HG03520 (cell line): ENCODE results near the gene MAPK1IP1L.
"Not testable (repeated sequence)": the region's sequence is repeated elsewhere in the genome, so short reads cannot be mapped to it uniquely, and the experiment has no call there.

Experiments used
- ATAC-seq: cut with Tn5 transposase; IDR thresholded peaks from one replicate; pipeline ENCODE4 v1.9.1; 2021; ENCODE audit warnings: mild to moderate bottlenecking, moderate library complexity; ENCODE audit not compliant: unreplicated experiment

The MAPK1IP1L gene

DNA sequence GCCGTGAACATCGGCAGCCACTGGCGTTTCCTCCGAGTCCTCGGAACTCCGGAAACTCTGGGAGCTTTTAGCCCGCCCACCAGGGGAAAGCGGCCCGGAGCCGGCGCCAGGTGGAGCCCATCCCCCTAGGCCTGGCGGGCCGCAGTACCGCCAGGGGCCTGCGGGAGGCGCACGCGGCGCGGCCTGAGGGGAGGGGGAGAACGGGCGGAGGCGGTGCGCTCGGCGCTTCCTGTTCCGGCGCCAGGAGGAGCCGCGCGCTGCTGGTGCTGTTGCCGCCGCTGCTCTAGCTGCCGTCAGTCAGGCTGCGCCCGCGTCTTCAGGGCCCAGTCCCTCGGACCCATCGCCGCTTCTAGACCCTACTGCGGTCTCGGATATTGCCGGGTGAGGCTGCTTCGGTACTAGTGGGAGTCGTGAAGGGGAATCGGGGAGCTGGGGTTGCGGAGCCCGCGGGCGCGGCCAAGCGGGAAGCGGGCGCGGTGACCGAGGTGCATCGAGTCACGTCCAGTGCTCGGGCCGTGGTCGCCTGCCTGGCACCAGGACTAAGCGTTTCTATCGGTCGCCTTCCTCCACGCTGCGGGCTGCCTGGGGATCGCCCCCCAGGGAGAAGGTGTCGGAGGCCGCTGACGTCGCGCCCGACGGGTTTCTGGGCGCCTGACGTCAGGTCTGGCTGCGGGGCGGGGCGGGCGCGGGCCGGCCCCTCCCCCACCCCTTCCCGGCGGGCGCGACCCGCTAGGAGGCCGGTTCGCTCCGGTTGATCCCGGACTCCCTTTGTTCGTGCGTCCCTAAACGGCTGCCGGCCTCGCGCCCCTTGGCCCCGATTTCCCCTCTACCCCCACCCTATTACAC is at the start of gene MAPK1IP1L:
Gene MAPK1IP1L, plus strand, starts transcription at position 225 of the 846 bp plus-strand sequence. CDS start 10,037 bp downstream, outside the sequence.
- peak; percentile 85 for ATAC-seq

DNA sequence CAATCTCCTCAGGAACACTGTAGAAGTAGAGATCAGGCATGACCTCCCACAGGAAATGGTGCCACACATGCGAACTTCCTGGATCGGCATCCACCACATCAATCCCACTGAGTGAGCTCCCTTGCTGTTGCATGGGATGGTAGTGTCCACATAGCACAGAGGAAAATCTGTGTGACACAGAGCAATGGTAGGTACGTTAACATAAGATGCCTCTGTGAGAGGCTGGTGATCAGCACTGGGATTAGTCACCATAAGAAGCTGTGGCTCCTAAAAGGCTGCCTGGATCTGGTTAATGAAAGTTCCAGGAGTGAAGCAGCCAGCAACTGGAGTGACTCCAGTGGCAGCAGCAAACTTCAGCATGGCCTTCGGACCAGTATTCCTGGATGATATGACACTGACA is 46.4 kb upstream of the MAPK1IP1L start:
- no peak for ATAC-seq

DNA sequence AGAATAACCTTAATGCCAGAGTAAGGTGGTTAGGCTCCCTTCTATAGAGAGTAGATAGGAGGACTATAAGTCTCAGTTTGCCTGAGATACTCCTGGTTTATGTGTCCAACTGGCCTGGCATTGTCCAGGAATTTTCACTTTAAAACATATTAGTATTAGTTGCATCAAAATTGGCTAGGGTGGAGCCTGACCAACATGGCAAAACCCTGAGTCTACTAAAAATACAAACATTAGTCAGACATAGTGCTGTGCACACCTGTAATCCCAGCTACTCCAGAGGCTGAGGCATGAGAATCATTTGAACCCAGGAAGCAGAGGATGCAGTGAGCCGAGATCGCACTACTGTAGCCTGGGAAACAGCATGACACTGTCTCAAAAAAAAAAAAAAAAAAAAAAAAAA is 36.4 kb upstream of the MAPK1IP1L start:
- ATAC-seq, result no peak

DNA sequence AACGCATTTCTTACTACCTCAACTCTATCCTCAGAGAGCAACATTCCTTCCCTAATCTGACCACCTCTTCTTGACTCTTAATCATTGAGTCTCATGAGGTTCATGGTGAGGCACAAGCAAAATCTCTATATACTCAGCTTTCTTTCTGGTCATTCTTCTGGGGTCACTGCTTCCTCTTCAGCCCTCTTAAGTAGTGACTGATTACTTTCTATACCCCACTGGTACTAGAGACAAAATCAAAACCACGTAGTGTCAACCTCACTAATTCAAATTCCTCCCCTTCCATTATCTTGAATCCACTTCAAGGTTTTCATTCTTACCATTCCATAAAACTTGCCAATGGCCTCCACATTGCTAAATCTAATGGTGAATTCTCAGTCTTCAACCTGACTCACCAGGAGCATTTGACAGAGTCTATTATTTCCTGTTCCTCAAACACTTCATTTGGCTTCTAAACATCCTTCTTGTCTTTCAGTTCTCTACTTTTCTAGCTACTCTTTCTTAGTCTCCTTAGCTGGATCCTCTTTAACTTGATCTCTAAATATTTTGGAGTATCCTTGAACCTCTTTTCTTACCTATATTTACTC is 31.4 kb upstream of the MAPK1IP1L start:
- ATAC-seq, result no peak

DNA sequence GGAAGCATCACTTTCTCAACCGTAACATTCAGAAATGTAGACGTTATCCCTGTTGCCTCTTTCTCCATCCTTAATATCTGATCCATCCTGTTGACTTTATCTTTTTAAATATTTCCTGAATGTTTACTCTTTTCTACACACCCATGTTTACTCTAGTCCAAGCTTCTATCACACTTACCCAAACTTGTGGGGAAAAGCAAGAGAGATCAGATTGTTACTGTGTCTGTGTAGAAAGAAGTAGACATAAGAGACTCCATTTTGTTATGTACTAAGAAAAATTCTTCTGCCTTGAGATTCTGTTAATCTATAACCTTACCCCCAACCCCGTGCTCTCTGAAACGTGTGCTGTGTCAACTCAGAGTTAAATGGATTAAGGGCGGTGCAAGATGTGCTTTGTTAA is 27.1 kb upstream of the MAPK1IP1L start:
- ATAC-seq, result not testable (repeated sequence)

DNA sequence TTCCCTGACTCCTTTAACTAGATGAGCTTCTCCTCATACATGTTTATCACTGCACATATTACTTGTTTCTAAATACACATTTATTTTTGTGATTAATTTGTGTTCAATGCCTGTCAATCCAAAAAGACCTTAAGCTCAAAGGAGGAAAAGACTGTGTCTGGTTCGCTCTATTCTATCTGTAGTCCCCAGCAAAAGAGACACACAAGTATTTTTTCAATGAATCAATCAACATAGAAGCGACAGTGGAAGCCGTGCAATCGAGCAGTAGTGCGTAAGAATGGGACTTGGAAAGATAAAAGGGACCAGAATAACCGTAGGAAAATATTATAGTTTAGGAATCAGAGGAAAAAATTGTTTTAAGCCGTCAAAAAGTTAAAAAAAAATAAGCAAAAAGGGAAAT is 25.5 kb upstream of the MAPK1IP1L start:
- no peak for ATAC-seq

DNA sequence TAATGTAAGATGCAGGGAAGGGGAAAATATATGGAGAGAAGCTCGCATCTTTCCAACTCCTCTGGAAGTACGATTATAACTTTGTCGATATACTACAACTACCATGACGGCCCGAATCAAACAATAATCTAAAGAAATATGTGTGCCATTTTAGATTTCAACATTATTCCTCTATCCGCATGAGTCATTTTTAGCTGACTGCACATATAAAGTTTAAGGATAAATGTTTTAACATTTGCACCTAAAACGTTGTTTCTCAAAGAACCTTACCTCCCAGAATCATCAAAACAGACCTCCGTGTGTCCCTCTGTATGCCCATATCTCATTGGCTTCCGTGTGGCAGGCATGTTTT is 25.0 kb upstream of the MAPK1IP1L start:
- no peak for ATAC-seq

DNA sequence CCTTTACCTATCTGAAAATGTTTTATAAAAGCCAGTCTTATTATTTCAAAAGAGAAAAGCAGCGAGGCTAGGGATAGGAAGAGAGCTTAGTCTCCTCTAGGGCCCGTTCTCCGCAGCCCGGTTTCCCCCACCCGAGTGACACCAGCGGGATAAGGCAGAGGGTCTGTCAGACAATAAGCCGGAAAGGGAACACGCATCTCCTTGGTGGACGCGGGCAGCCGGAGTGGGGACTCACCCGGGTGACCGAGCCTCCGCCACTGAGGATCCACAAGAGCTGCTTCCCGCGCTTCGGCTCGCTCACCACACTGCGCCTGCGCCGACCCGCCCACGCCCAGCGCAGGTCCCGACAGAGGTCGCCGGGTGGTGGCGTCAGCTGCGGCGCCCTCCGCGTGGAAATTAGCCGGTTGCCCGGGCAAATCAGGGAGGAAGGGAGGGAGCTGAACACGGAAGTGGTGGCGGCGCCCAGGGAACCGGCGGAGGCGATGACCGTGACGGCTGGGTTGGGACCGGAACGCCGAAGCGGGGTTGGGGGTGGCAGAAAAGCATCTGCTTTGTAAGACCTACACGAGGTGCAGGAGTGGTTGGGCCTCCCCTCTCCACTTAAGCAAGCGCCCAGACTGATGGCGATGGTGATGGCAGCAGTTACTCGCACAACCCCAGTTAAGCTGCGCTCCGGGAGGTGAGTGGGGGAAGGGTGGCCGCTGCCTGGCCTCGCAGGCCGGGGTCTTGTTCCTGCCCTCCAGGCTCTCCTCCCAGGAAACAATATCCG is 24.5 kb upstream of the MAPK1IP1L start, which contains the start of the genes SOCS4 and WDHD1:
Gene SOCS4, plus strand, starts transcription at position 444 of the 769 bp plus-strand sequence. CDS start 15,806 bp downstream, outside the sequence.
Gene WDHD1, minus strand, starts transcription at position 307 of the 769 bp plus-strand sequence. CDS start 312 bp downstream, outside the sequence.
- ATAC-seq, result peak; percentile 87

DNA sequence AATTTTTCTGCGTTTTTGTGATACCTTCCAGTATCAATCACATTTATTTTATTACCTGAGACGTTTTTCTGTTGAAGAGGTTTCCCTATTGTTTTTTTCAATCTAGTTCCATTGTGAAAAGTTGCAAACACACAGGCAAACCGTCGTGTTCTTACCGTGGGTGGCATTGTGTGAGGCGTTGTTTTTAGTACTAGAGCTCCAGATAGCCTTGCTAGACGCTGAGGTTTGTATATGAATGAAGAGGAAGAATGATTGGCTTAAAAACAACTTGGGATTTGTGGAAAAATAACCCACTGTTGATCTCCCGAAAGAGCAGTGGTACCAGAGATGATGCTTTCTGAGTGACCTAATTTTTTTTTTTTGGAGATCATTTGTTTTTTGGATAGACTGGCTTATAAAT is 23.4 kb upstream of the MAPK1IP1L start:
- ATAC-seq, result no peak

DNA sequence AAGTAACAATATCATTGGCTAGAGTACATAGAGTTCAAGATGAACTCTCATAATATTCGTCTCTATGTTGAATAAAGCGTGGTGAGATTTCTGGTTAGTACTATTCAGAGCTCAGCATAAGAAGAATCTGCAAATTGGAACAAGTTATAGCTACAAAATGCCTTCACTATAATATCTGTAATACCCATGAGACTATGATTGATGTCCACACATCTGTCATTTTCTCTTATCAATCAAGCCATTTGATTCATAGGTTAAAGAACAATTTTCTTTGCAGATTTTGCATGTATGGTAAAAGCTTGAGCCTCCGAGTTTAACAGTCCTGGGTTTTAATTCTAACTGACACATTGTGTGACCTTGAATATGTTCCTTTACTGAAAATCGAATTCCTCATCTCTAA is 23.0 kb upstream of the MAPK1IP1L start:
- ATAC-seq, result no peak

DNA sequence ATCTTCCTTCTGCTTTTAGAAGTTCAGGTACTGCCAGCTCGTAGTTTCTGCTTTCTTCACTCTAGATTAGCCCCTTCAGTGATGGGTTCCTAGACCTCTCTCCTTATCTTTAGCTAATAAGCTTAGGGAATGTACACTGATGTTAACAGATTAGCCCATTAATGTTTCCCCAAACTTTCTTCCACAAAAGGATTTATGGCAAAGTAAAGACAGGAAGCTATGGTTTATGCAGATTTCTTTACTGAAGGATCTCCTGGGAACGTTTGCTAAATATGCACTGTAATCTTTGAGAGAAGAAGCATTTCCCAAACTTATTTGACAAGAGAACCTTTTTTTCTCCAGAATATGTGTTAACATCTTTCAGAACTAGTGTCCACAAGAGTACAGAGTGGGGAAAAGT is 20.3 kb upstream of the MAPK1IP1L start:
- no peak for ATAC-seq

DNA sequence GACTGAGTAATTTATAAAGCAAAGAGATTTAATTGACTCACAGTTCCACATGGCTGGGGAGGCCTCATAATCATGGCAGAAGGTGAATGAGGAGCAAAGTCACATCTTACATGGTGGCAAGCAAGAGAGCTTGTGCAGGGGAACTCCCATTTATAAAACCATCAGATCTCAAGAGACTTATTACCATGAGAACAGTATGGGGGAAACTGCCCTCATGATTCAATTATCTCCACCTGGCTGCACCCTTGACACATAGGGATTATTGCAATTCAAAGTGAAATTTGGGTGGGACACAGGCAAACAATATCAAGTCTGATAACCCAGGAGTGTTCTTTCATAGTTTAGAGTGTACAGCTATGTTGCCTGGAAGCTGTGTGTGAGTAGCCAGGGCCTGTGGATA is 13.5 kb upstream of the MAPK1IP1L start:
- ATAC-seq, result not testable (repeated sequence)

DNA sequence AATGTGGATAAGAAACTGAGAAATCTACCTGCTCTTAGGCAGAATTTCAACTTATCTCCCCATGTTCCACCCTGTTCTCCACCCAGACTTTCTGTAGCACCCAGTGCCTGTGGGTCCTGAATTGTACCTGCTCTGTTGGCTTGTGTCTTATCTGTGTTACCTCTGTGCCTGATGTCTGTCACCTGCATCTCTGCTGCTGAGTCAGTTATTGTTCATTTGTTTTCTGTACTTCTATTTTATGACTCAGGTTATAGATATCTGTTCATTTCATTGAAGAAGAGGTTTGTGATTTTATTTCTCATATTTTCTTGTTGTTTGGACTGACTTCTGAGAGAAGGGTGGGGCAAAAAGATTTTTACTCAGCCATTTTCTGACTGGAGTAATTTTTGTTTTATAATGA is 12.7 kb upstream of the MAPK1IP1L start:
- ATAC-seq, result no peak

DNA sequence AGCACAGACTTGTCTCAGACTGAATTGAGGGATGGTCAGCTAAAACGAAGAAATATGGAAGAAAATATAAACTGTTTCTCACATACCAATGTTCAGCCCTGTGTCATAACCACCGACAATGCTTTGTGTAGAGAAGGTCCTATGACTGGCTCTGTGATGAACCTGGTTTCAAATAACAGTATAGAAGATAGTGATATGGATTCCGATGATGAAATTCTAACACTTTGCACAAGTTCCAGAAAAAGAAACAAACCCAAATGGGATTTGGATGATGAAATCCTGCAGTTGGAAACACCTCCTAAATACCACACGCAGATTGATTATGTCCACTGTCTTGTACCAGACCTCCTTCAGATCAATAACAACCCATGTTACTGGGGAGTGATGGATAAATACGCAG is 7.9 kb upstream of the MAPK1IP1L start:
- no peak for ATAC-seq

DNA sequence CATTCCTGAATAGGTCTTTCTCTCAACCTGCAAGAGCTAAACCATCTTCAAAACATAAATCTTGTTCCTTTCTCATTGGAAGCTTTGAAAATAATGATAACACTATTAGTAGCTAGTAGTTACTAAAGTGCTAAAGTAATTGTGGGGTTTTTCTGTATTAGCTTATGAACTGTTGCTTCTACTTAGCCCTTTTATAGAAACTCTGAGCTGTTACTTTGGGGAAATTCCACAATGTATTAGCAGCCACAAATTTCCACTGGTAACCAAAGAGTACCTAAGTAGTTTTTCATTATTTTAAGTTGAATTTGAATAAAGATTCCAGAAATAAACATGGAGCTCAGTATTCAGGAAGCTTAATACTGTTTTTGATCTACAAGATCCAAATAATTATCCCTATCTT is 6.4 kb upstream of the MAPK1IP1L start:
- ATAC-seq, result no peak

DNA sequence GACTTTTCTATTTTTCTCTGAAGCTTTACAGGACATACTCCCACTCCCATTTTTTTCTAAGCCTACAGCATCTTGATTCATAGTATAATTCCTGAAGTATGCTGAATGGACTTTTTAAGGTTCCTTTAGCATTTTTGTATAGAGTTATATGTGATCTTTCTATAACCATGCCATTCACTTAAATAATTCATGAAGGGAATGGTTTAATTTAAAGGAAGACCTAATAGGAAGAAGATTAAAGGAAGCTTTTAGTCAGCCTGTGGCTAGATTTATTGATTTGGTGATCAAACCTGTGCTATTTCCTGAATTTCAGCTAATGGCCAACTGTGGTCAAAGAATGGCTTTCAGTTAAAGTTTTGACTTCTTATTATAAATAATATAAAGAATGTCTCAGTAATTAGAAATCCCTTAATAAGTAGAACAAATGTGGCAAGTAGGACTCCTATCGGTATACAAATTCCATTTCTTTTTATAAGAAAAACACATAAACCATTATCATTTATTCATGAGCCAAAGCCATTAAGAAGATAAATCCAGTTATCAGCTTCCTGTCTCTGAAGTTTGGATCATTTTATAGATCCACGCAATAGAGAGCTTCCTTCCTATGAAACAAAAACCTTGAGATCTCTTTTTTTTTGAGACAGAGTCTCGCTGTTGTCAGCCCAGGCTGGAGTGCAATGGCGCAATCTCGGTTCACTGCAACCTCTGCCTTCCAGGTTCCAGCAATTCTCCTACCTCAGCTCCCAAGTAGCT is 4.0 kb upstream of the MAPK1IP1L start:
- ATAC-seq, result no peak

DNA sequence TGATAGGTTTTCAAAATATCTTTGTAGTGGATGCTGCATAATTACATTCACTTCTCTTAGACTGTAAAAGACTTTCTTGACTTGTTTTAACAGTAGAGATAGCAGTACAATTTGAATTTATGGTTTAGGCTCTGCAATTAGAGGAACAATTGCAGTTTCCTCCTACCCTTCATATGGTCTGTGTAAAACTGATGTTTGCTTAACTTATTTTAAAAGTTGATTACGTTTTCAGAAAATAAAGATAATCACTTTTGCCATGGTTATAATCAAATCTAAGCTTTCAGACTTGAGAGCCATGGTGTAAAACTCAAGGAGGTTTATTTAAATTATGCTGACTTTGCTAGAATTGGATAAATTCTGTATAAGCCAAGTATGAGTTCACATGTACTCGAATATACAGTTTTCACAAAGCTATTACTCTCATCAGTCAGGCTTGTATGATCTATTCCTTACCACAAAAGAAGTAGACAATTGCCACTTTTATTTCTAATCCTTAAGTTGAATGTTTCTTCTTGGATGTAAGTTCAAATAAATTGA is 2.5 kb upstream of the MAPK1IP1L start:
- ATAC-seq, result no peak

DNA sequence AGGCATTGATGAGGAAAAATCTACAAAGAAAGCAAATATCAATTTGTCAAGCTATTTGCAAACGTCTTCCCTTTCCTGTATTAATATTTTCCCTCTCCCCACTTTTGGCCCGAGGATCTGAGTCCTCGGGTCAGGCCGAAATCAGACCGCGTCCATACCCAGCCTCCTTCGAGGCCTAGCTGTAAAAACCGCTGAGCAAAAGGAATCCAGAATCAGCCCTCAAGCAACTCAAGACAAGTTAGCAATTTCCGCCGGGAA is 353 bp upstream of the MAPK1IP1L start:
- ATAC-seq, result peak; percentile 20

DNA sequence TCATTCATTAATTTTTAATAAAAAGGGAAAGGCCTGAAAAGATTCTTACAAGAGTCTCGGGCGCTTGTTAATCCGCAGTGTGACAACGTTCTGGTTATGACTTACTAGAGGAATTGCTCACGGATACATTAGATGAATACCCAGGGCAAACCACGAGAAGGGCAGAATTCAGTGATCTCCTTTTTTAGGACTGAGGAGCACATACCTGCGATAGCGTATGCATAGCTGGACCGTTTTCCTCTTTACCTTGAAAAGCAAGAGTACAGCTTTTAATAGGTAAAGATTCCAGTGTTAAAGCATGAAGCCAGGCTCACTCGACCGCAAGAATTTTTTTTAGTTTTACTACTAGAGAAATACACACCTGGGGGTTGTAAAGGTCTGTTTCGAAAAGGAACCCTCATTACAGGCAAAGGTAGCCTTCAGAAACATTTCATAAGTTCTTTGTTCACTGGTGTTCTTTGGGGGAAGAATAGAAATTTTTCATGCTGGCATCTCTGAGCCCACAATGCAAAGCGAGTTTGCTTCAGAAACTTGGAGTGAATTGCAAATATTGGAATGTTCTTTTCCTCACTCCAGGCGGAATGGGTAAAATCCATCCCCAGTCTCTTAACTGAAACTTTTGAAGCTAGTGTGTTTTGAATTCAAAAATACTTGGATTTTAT is 953 bp downstream of the MAPK1IP1L start:
- ATAC-seq, result peak; percentile 7

DNA sequence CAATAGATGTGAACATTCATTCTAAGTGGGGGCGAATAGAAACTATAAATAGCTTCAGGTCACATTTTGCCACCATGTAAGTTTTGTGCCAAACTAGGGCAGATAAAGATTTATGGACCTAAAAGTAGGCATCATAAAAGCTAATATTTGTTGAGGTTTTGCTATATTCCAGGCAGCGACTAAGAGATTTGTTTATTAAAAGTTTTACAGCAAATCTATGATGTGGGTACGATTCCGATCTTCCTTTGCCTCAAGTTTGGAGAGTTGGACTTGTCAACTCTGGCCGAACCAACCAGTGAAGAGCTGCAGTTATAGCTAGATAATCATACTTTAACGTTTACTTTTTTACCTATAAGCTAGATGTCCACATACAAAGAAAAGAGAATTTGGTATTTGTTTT is 1.6 kb downstream of the MAPK1IP1L start:
- no peak for ATAC-seq
